Spleen (tissue), 11 donors: Measurements from ENCODE around the gene ZNF385B. TPM values are rescaled to one million over a fixed set of nuclear protein-coding genes. Genes with fewer than 3 reads are reported as not detected.
A peak's percentile ranks its signal among the peaks of the same experiment; 100 is the strongest.

Experiments
- DNase-seq: peaks from one replicate; pipeline ENCODE4 v3.0.0-alpha.2; 2020
- H3K27ac ChIP-seq, 8 donors: fragments of 200-600 bp; sonication (generic) in 7 of 8; 1 replicate in 4 of 8; 2 replicates in 4 of 8; pipeline versions ENCODE4 v1.5.0 to v1.8.0; 2016 to 2021; ENCODE audit warnings: inconsistent platforms in 4 of 8, mild to moderate bottlenecking in 4 of 8, moderate library complexity in 1 of 8
- H3K27me3 ChIP-seq, 7 donors: fragments of 200-600 bp; sonication (generic) in 6 of 7; replicated peaks in 1 of 7; 1 replicate in 4 of 7; 2 replicates in 3 of 7; pipeline versions ENCODE4 v1.5.0 to v1.8.0; 2016 to 2021; ENCODE audit warnings: inconsistent platforms in 3 of 7, mild to moderate bottlenecking in 1 of 7
- H3K36me3 ChIP-seq, 6 donors: fragments of 200-600 bp; sonication (generic) in 5 of 6; 1 replicate in 4 of 6; 2 replicates in 2 of 6; pipeline versions ENCODE4 v1.5.0 to v1.8.0; 2016 to 2021; ENCODE audit warnings: inconsistent platforms in 2 of 6
- H3K4me1 ChIP-seq, 6 donors: fragments of 200-600 bp; sonication (generic) in 5 of 6; 1 replicate in 3 of 6; 2 replicates in 3 of 6; pipeline versions ENCODE4 v1.5.0 to v1.8.0; 2016 to 2021; ENCODE audit warnings: inconsistent platforms in 3 of 6
- H3K4me3 ChIP-seq, 8 donors: fragments of 200-600 bp; sonication (generic) in 7 of 8; 1 replicate in 4 of 8; 2 replicates in 4 of 8; pipeline versions ENCODE4 v1.5.0 to v1.8.0; 2016 to 2021; ENCODE audit warnings: inconsistent platforms in 4 of 8, mild to moderate bottlenecking in 4 of 8, moderate library complexity in 2 of 8
- H3K9me3 ChIP-seq, 8 donors: fragments of 200-600 bp; sonication (generic) in 7 of 8; 1 replicate in 4 of 8; 2 replicates in 4 of 8; pipeline versions ENCODE4 v1.5.0 to v1.8.0; 2016 to 2021; ENCODE audit warnings: inconsistent platforms in 4 of 8
- POLR2A ChIP-seq, 3 donors: fragments of 450-650 bp; IDR thresholded peaks; one replicate each; pipeline ENCODE4 v1.5.1; 2017; ENCODE audit warnings: antibody characterized with exemption in 3 of 3, mild to moderate bottlenecking in 1 of 3
- POLR2AphosphoS5 ChIP-seq, 3 donors: sonication (generic); formaldehyde crosslinking; IDR thresholded peaks; one replicate each; pipeline ENCODE4 v1.5.1; 2017; ENCODE audit warnings: antibody characterized with exemption in 3 of 3
- WGBS, 5 donors: extraction: QIAGEN DNeasy Blood & Tissue Kit in 3 of 5; methylation state at CpG; one replicate each; pipeline versions ENCODE4 v1.1.5 to v1.1.7; 2013 to 2018; 5-methylcytosine and 5-hydroxymethylcytosine counted together
- intact Hi-C: fragments of 100-400 bp; cut with DNase I; formaldehyde crosslinking; loops from one replicate; pipeline ENCODE4 v1.15.0; 2023; ENCODE audit warnings: low total_unique reads
- polyA plus RNA-seq, 3 donors: library from polyadenylated mRNA; stranded (reverse); fragments of 200-250 nt; gene quantifications; one replicate each; pipeline ENCODE4 v1.2.1, GENCODE V29; 2013
- total RNA-seq, 7 donors: library from RNA; depleted of rRNA in 3 of 7; stranded (reverse); fragments of >200 nt in 3 of 7; fragmentation: NEBNext Ultra II Directional in 4 of 7; extraction: Animal tissue kit (Norgen Biotek cat#: 25700) in 4 of 7; gene quantifications; one replicate each; pipeline versions ENCODE4 v1.1.0 to v1.2.1, GENCODE V29; 2016 to 2021
- TF ChIP-seq, protein P1 (sequence below), 11 experiments: fragments of 200-600 bp in 7 of 11; fragments of 450-650 bp in 4 of 11; sonication (generic) in 4 of 11; IDR thresholded peaks in 8 of 11; conservative IDR thresholded peaks in 3 of 11; 1 replicate in 7 of 11; 2 replicates in 4 of 11; pipeline versions ENCODE4 v1.4.0 to v1.8.0; 2016 to 2021; ENCODE audit warnings: antibody characterized with exemption in 11 of 11, inconsistent platforms in 4 of 11, mild to moderate bottlenecking in 1 of 11
- donor health status: healthy with polysubstance abuse.
- donor health status: DM: no; HTN: no; CAD: no; lungs with moderate emphysema.
- donor health status: DM: no; HTN: no; CAD: no.
- donor health status: Bipolar disorder and iron deficiency.
- donor health status: healthy.
- donor health status: DM: no; HTN: no; CAD: no.
- donor health status: DM: yes; HTN: yes; CAD: no.

ZNF385B gene
- total and polyA plus RNA-seq, 10 donors: 0.03 to 4.3 (median 0.37) TPM; not detected in 3

GRCh38 chr2:179765666-179766065, 95.7 kb downstream of the ZNF385B start:
- intact Hi-C loops: no loop called here
- H3K27ac ChIP-seq: no peak overlapping the region
- 58 to 76% (median 61%) methylated on average over 2 of the region's 2 CpGs for WGBS, 5 donors
- no peak overlapping the region for H3K4me3 ChIP-seq
- no peaks in the 10 kb centered on the region for H3K36me3 ChIP-seq
- peaks cover 0 to 12% (median 5%) of the 10 kb centered on the region in 8 donors for H3K9me3 ChIP-seq
- peaks cover 0 to 6% (median 0%) of the 10 kb centered on the region in 7 donors for H3K27me3 ChIP-seq
- no peaks in the 10 kb centered on the region for H3K4me1 ChIP-seq
- DNase-seq: no peak
- no peak for TF ChIP-seq POLR2AphosphoS5 (IDR thresholded peaks at IDR 0.05)
- TF ChIP-seq, protein P1, sequence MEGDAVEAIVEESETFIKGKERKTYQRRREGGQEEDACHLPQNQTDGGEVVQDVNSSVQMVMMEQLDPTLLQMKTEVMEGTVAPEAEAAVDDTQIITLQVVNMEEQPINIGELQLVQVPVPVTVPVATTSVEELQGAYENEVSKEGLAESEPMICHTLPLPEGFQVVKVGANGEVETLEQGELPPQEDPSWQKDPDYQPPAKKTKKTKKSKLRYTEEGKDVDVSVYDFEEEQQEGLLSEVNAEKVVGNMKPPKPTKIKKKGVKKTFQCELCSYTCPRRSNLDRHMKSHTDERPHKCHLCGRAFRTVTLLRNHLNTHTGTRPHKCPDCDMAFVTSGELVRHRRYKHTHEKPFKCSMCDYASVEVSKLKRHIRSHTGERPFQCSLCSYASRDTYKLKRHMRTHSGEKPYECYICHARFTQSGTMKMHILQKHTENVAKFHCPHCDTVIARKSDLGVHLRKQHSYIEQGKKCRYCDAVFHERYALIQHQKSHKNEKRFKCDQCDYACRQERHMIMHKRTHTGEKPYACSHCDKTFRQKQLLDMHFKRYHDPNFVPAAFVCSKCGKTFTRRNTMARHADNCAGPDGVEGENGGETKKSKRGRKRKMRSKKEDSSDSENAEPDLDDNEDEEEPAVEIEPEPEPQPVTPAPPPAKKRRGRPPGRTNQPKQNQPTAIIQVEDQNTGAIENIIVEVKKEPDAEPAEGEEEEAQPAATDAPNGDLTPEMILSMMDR (IDR thresholded peaks at IDR 0.05 in 8 of 11, conservative IDR thresholded peaks at IDR 0.05 in 3 of 11): no peak
- no peak for TF ChIP-seq POLR2A (IDR thresholded peaks at IDR 0.05)

GRCh38 chr2:179764710-179765109, 96.7 kb downstream of the ZNF385B start:
- TF ChIP-seq POLR2A (IDR thresholded peaks at IDR 0.05) (no peak), POLR2AphosphoS5 (IDR thresholded peaks at IDR 0.05) (no peak)
- TF ChIP-seq, protein P1 (IDR thresholded peaks at IDR 0.05 in 8 of 11, conservative IDR thresholded peaks at IDR 0.05 in 3 of 11): no peak
- 67 to 82% (median 78%) methylated on average over 1 of the region's 1 CpG for WGBS, 5 donors
- Histone ChIP-seq H3K4me3 (no peak overlapping the region), H3K27ac (no peak overlapping the region), H3K9me3 (peaks cover 0 to 12% (median 5%) of the 10 kb centered on the region in 8 donors), H3K4me1 (no peaks in the 10 kb centered on the region), H3K36me3 (no peaks in the 10 kb centered on the region), H3K27me3 (peaks cover 0 to 6% (median 0%) of the 10 kb centered on the region in 7 donors)
- no peak for DNase-seq
- intact Hi-C loops: no loop called here

- no peaks in the 10 kb centered on the region for H3K36me3 ChIP-seq
- H3K4me3 ChIP-seq: no peak overlapping the region
- peaks cover 0 to 4% (median 0%) of the 10 kb centered on the region in 7 donors for H3K27me3 ChIP-seq
- TF ChIP-seq POLR2A (IDR thresholded peaks at IDR 0.05) (no peak), POLR2AphosphoS5 (IDR thresholded peaks at IDR 0.05) (no peak)
- TF ChIP-seq, protein P1 (IDR thresholded peaks at IDR 0.05 in 8 of 11, conservative IDR thresholded peaks at IDR 0.05 in 3 of 11): no peak
- no peak overlapping the region for H3K27ac ChIP-seq
- no peaks in the 10 kb centered on the region for H3K4me1 ChIP-seq
- H3K9me3 ChIP-seq: peaks cover 0 to 22% (median 6%) of the 10 kb centered on the region in 8 donors
- 88 to 93% (median 89%) methylated on average over 3 of the region's 3 CpGs for WGBS, 5 donors
- DNase-seq: no peak
- intact Hi-C loops: no loop called here
These were observed 102.8 kb downstream of the ZNF385B start for GRCh38 chr2:179758636-179759035.

- Histone ChIP-seq H3K27ac (no peak overlapping the region), H3K36me3 (no peaks in the 10 kb centered on the region), H3K27me3 (no peaks in the 10 kb centered on the region), H3K4me1 (no peaks in the 10 kb centered on the region), H3K4me3 (no peak overlapping the region), H3K9me3 (no peaks in the 10 kb centered on the region)
- no peak for TF ChIP-seq POLR2A (IDR thresholded peaks at IDR 0.05)
- TF ChIP-seq, protein P1 (IDR thresholded peaks at IDR 0.05 in 8 of 11, conservative IDR thresholded peaks at IDR 0.05 in 3 of 11): peak in 8 of 11 experiments; percentile 23 to 57 (median 44)
- DNase-seq: no peak
- intact Hi-C loops: no loop called here
- 9 to 21% (median 14%) methylated on average over 4 of the region's 4 CpGs for WGBS, 5 donors
These were observed 110.1 kb downstream of the ZNF385B start for GRCh38 chr2:179751163-179751809.
